Mucosa of descending colon (tissue), 3 donors: Measurements from ENCODE around the gene SBK3. TPM values are rescaled to one million over a fixed set of nuclear protein-coding genes. Genes with fewer than 3 reads are reported as not detected.
"Not testable (repeated sequence)": the region's sequence is repeated elsewhere in the genome, so short reads cannot be mapped to it uniquely, and the experiment has no call there.

Experiments used
- ATAC-seq: fragments of 200-7000 bp; cut with Tn5 transposase; one replicate; pipeline ENCODE4 v1.9.1; 2020; ENCODE audit warnings: mild to moderate bottlenecking, moderate library complexity
- DNase-seq, 3 donors: peaks; one replicate each; pipeline ENCODE4 v3.0.0-alpha.2; 2020
- H3K36me3 ChIP-seq: fragments of 200-600 bp; one replicate; pipeline ENCODE4 v1.8.0; 2021; ENCODE audit warnings: low read depth, mild to moderate bottlenecking
- H3K4me1 ChIP-seq: fragments of 200-600 bp; one replicate; pipeline ENCODE4 v1.8.0; 2021; ENCODE audit warnings: low read depth, mild to moderate bottlenecking
- H3K4me3 ChIP-seq: fragments of 200-600 bp; one replicate; pipeline ENCODE4 v1.8.0; 2021; ENCODE audit warnings: mild to moderate bottlenecking
- H3K9me3 ChIP-seq: fragments of 200-600 bp; one replicate; pipeline ENCODE4 v1.8.0; 2021; ENCODE audit warnings: mild to moderate bottlenecking
- intact Hi-C, 2 donors: fragments of 100-400 bp; cut with DNase I in 1 of 2; cut with micrococcal nuclease in 1 of 2; formaldehyde crosslinking; loops; one replicate each; pipeline versions ENCODE4 v1.11.0 to v1.11.1; 2022; cut with DNase I, micrococcal nuclease
- total RNA-seq, 3 donors: library from RNA; stranded (reverse); fragmentation: NEBNext Ultra II Directional in 2 of 3; extraction: Animal tissue kit (Norgen Biotek cat#: 25700) in 2 of 3; gene quantifications; one replicate each; pipeline versions ENCODE4 v1.2.1 to v1.2.4, GENCODE V29; 2021 to 2023
- TF ChIP-seq, protein P1 (sequence below): fragments of 200-600 bp; IDR thresholded peaks from one replicate; pipeline ENCODE4 v1.8.0; 2022; ENCODE audit warnings: antibody characterized with exemption, mild to moderate bottlenecking
- donor health status: DM: no; HTN: no; CAD: no; lungs with moderate emphysema.
- donor health status: DM: no; HTN: no; CAD: no.
- donor health status: DM: no; HTN: yes; CAD: no.

Gene SBK3
- total RNA-seq, 3 donors from 2014 or later, result 0.34 to 0.54 TPM; not detected in 1

DNA sequence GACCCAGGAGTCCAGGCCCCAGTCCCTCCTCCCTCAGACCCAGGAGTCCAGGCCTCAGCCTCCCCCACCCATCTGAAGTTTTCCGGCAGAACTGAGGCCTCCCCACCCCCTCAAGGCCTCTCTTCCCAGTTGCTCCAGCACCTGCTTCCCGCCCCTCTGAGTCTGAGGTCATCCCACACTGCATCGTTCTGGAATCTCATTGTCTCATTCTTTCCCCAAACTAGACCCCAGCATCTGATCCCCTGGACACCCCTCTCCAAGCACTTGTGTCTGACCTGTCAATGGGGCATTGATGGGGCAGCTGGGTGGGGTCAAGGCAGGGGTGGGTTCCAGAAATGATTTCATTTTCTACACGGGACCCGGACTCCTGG, 7.6 kb downstream of the SBK3 start:
- TF ChIP-seq, protein P1, sequence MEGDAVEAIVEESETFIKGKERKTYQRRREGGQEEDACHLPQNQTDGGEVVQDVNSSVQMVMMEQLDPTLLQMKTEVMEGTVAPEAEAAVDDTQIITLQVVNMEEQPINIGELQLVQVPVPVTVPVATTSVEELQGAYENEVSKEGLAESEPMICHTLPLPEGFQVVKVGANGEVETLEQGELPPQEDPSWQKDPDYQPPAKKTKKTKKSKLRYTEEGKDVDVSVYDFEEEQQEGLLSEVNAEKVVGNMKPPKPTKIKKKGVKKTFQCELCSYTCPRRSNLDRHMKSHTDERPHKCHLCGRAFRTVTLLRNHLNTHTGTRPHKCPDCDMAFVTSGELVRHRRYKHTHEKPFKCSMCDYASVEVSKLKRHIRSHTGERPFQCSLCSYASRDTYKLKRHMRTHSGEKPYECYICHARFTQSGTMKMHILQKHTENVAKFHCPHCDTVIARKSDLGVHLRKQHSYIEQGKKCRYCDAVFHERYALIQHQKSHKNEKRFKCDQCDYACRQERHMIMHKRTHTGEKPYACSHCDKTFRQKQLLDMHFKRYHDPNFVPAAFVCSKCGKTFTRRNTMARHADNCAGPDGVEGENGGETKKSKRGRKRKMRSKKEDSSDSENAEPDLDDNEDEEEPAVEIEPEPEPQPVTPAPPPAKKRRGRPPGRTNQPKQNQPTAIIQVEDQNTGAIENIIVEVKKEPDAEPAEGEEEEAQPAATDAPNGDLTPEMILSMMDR, result no peak
- H3K4me1 ChIP-seq, result no peaks in the 10 kb centered on the region
- H3K4me3 ChIP-seq, result no peak overlapping the region
- DNase-seq (no peak), ATAC-seq (no peak)
- intact Hi-C loops, result no loop called here
- H3K9me3 ChIP-seq, result no peaks in the 10 kb centered on the region
- H3K36me3 ChIP-seq, result no peaks in the 10 kb centered on the region

- no peak within 1 kb of the TSS for H3K4me3 ChIP-seq
- H3K36me3 ChIP-seq, result no peaks in the 10 kb centered on the region
- no peaks in the 10 kb centered on the region for H3K4me1 ChIP-seq
- H3K9me3 ChIP-seq, result no peaks in the 10 kb centered on the region
- TF ChIP-seq, protein P1, result no peak
- intact Hi-C loops, result no loop called here
- no peak for ATAC-seq
- DNase-seq, result no peak
These were observed 8.2 kb downstream of the SBK3 start, which contains the start of gene SBK2 for GRCh38 chr19:55536951-55537740. SBK2 (minus strand) TSS chr19:55537133; CDS start chr19:55536294, 839 bp downstream.

DNA sequence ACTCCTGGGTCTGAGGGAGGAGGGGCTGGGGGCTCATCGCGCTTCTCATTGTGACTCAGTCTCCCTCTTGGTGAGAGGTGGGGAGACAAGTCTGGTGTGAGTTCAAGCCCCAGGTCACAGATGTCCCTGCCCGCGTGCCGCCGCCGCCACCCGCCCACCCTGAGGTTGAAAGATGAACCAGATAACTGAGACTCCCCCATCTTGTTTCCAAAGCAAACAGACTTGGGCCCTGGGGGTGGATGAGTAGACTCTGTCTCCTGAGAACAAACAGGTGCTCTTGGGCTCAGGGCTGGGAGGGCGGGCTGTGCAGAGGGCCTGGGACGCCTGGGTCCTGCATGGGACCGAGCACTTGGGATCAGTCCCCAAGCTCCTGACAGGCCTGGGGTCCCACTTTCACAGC, 9.0 kb downstream of the SBK3 start:
- DNase-seq (no peak), ATAC-seq (no peak)
- no peak overlapping the region for H3K4me3 ChIP-seq
- no peaks in the 10 kb centered on the region for H3K9me3 ChIP-seq
- H3K36me3 ChIP-seq, result no peaks in the 10 kb centered on the region
- H3K4me1 ChIP-seq, result no peaks in the 10 kb centered on the region
- intact Hi-C loops, result no loop called here
- TF ChIP-seq, protein P1, result no peak

- no peak for DNase-seq
- intact Hi-C loops, result no loop called here
- TF ChIP-seq, protein P1, result no peak
- no peak for ATAC-seq
- Histone ChIP-seq H3K4me1 (no peaks in the 10 kb centered on the region), H3K36me3 (no peaks in the 10 kb centered on the region), H3K9me3 (no peaks in the 10 kb centered on the region), H3K4me3 (no peak overlapping the region)
These were observed 9.4 kb downstream of the SBK3 start for GRCh38 chr19:55535965-55536350.

GRCh38 chr19:55535173-55535964, 10.0 kb downstream of the SBK3 start:
- DNase-seq (no peak), ATAC-seq (no peak)
- Histone ChIP-seq H3K9me3 (no peaks in the 10 kb centered on the region), H3K4me3 (no peak overlapping the region), H3K36me3 (no peaks in the 10 kb centered on the region), H3K4me1 (no peaks in the 10 kb centered on the region)
- TF ChIP-seq, protein P1, result no peak
- intact Hi-C loops, result no loop called here

GRCh38 chr19:55534280-55534679, 11.1 kb downstream of the SBK3 start:
- intact Hi-C loops, H3K4me1 ChIP-seq, DNase-seq, H3K36me3 ChIP-seq, ATAC-seq, H3K4me3 ChIP-seq, H3K9me3 ChIP-seq: not testable (repeated sequence)
